Loucy (cell line): ENCODE measurements around the gene HOXB1.

Source experiments
- CTCF ChIP-seq: fragments of 200-600 bp; sonication (generic); conservative IDR thresholded peaks from 2 replicates; pipeline ENCODE4 v1.5.1; 2014; ENCODE audit warnings: mild to moderate bottlenecking, antibody characterized with exemption, low read length
- EZH2phosphoT487 ChIP-seq: fragments of 200-600 bp; IDR thresholded peaks from 2 replicates; pipeline ENCODE4 v1.6.1; 2018; ENCODE audit warnings: antibody characterized with exemption, mild to moderate bottlenecking, moderate library complexity, borderline replicate concordance

GRCh38 chr17:48502312-48502711 lies 28.5 kb downstream of the HOXB1 start:
- TF ChIP-seq CTCF (peak; percentile 39), EZH2phosphoT487 (no peak)
